SK-N-SH treated with all-trans-retinoic acid at 6 μM for 48 hours (cell line): Measurements from ENCODE around the gene PPP1R3C.

ENCODE experiments used
- ATAC-seq: fragments of 200-7000 bp; cut with Tn5 transposase; 3 replicates; pipeline ENCODE4 v1.9.1; 2020; ENCODE audit warnings: mild to moderate bottlenecking, moderate library complexity
- BACH2 ChIP-seq: fragments of 250-450 bp; sonication (Bioruptor Pico); IDR thresholded peaks from 2 replicates; pipeline ENCODE4 v1.9.0; 2021; ENCODE audit warnings: mild to moderate bottlenecking, borderline replicate concordance
- CSDC2 ChIP-seq: fragments of 250-450 bp; sonication (Bioruptor Pico); IDR thresholded peaks from 2 replicates; pipeline ENCODE4 v1.5.0; 2020; ENCODE audit warnings: mild to moderate bottlenecking, moderate library complexity
- CSRNP3 ChIP-seq: fragments of 250-450 bp; sonication (Bioruptor Pico); IDR thresholded peaks from 2 replicates; pipeline ENCODE4 v1.5.1; 2021; ENCODE audit warnings: mild to moderate bottlenecking, moderate library complexity
- GLIS3 ChIP-seq: fragments of 250-450 bp; sonication (Bioruptor Pico); IDR thresholded peaks from 2 replicates; pipeline ENCODE4 v1.5.0; 2020; ENCODE audit warnings: mild to moderate bottlenecking, moderate library complexity
- PATZ1 ChIP-seq: fragments of 250-450 bp; sonication (Bioruptor Pico); IDR thresholded peaks from 2 replicates; pipeline ENCODE4 v1.8.0; 2020; ENCODE audit warnings: mild to moderate bottlenecking, moderate library complexity, borderline replicate concordance
- POU6F1 ChIP-seq: fragments of 250-450 bp; sonication (Bioruptor Pico); IDR thresholded peaks from 2 replicates; pipeline ENCODE4 v1.8.0; 2021; ENCODE audit warnings: low read depth, mild to moderate bottlenecking, moderate library complexity, borderline replicate concordance
- PPARA ChIP-seq: fragments of 250-450 bp; sonication (Bioruptor Pico); IDR thresholded peaks from 2 replicates; pipeline ENCODE4 v1.5.0; 2020; ENCODE audit warnings: mild to moderate bottlenecking, borderline replicate concordance
- RARB ChIP-seq: fragments of 250-450 bp; sonication (Bioruptor Pico); IDR thresholded peaks from 2 replicates; pipeline ENCODE4 v1.8.0; 2021; ENCODE audit warnings: mild to moderate bottlenecking, moderate library complexity
- SNAI2 ChIP-seq: fragments of 250-450 bp; sonication (Bioruptor Pico); IDR thresholded peaks from 2 replicates; pipeline ENCODE4 v1.5.0; 2020; ENCODE audit warnings: mild to moderate bottlenecking, moderate library complexity
- TCF4 ChIP-seq: fragments of 250-450 bp; sonication (Bioruptor Pico); IDR thresholded peaks from 2 replicates; pipeline ENCODE4 v1.8.0; 2021; ENCODE audit warnings: mild to moderate bottlenecking, moderate library complexity, borderline replicate concordance
- TOX ChIP-seq: fragments of 250-450 bp; sonication (Bioruptor Pico); IDR thresholded peaks from 2 replicates; pipeline ENCODE4 v1.8.0; 2021; ENCODE audit warnings: mild to moderate bottlenecking, moderate library complexity, borderline replicate concordance
- ZC3H10 ChIP-seq: fragments of 250-450 bp; sonication (Bioruptor Pico); IDR thresholded peaks from 2 replicates; pipeline ENCODE4 v1.5.1; 2021; ENCODE audit warnings: mild to moderate bottlenecking, moderate library complexity
- ZFP3 ChIP-seq: fragments of 250-450 bp; sonication (Bioruptor Pico); IDR thresholded peaks from 2 replicates; pipeline ENCODE4 v1.5.0; 2020; ENCODE audit warnings: mild to moderate bottlenecking, moderate library complexity
- ZFP30 ChIP-seq: fragments of 450-650 bp; formaldehyde crosslinking; IDR thresholded peaks from 2 replicates; pipeline ENCODE4 v1.5.0; 2022; ENCODE audit warnings: mild to moderate bottlenecking, moderate library complexity
- ZNF565 ChIP-seq: fragments of 450-650 bp; formaldehyde crosslinking; conservative IDR thresholded peaks from 2 replicates; pipeline ENCODE4 v1.5.0; 2020; ENCODE audit warnings: low read depth, mild to moderate bottlenecking, moderate library complexity
- ZNF70 ChIP-seq: fragments of 450-650 bp; formaldehyde crosslinking; IDR thresholded peaks from 2 replicates; pipeline ENCODE4 v1.5.0; 2020; ENCODE audit warnings: mild to moderate bottlenecking, moderate library complexity
- ZNF8 ChIP-seq: fragments of 450-650 bp; formaldehyde crosslinking; IDR thresholded peaks from 2 replicates; pipeline ENCODE4 v1.5.0; 2020; ENCODE audit warnings: mild to moderate bottlenecking, moderate library complexity
- TF ChIP-seq, protein P1 (sequence below): fragments of 250-450 bp; sonication (Bioruptor Pico); IDR thresholded peaks from 2 replicates; pipeline ENCODE4 v1.5.0; 2020; ENCODE audit warnings: mild to moderate bottlenecking, moderate library complexity

Gene PPP1R3C

DNA sequence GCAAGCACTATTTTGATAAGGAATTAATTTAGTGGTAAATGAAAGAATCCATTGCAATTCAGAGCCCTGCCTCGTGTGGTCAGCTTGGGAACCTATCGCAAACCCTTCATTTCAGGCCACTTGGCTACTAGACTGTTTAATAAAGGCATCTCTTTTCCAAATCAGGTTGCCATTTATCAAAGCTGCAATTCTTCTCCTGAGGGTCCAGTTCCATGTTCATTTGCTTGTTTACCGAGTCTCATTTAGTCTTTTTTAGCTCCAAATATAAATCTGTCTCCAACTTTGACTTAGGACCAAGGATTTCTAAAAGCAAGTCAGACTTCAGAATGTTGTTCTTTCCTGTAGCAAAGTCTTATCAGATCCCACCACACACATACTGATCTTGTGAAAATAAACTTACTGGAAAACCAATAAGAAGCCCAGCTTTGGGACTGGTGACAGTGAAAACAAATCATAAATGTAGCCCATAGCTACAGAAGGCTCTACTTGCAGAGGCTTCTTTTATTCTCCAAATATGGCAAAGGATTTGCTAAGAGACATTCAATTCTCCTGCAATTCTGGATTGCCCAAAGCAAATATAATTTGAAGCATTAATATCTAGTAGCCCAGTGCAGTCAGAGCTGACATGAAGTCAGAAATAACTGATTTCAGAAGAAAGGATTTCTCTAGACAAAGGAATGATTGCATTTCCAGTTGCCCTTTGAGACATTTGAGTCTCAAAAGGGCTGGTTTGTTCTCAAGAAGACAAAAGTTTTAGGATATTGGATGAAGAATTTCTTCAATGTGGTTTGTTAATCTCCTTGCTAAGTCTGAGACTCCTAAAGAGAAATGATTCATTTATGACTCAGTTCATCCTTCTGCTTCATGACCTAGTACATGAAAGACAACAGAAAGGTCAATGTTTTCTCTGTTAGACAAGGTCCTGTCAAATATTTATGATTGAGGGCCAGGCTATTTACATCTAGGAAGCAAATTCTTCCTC is 28.0 kb downstream of the PPP1R3C start:
- no peak for ATAC-seq

GRCh38 chr10:91603931-91604331 is 28.9 kb downstream of the PPP1R3C start:
- no peak for ATAC-seq
- no peak for TF ChIP-seq GLIS3
- no peak for TF ChIP-seq TOX (CRISPR knock-in tag)
- TF ChIP-seq ZFP30, result no peak
- no peak for TF ChIP-seq ZNF565 (CRISPR knock-in tag)
- TF ChIP-seq TCF4, result no peak

More for the DNA sequence above, 28.0 kb downstream of the PPP1R3C start:
- no peak for TF ChIP-seq TOX (CRISPR knock-in tag)

GRCh38 chr10:91602868-91603568 is 29.9 kb downstream of the PPP1R3C start:
- TF ChIP-seq CSDC2 (CRISPR knock-in tag), result no peak
- no peak for TF ChIP-seq ZC3H10 (CRISPR knock-in tag)
- no peak for TF ChIP-seq ZNF8 (CRISPR knock-in tag)
- TF ChIP-seq, protein P1, sequence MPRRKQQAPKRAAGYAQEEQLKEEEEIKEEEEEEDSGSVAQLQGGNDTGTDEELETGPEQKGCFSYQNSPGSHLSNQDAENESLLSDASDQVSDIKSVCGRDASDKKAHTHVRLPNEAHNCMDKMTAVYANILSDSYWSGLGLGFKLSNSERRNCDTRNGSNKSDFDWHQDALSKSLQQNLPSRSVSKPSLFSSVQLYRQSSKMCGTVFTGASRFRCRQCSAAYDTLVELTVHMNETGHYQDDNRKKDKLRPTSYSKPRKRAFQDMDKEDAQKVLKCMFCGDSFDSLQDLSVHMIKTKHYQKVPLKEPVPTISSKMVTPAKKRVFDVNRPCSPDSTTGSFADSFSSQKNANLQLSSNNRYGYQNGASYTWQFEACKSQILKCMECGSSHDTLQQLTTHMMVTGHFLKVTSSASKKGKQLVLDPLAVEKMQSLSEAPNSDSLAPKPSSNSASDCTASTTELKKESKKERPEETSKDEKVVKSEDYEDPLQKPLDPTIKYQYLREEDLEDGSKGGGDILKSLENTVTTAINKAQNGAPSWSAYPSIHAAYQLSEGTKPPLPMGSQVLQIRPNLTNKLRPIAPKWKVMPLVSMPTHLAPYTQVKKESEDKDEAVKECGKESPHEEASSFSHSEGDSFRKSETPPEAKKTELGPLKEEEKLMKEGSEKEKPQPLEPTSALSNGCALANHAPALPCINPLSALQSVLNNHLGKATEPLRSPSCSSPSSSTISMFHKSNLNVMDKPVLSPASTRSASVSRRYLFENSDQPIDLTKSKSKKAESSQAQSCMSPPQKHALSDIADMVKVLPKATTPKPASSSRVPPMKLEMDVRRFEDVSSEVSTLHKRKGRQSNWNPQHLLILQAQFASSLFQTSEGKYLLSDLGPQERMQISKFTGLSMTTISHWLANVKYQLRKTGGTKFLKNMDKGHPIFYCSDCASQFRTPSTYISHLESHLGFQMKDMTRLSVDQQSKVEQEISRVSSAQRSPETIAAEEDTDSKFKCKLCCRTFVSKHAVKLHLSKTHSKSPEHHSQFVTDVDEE (CRISPR knock-in tag), result no peak
- no peak for TF ChIP-seq POU6F1 (CRISPR knock-in tag)
- TF ChIP-seq BACH2 (CRISPR knock-in tag), result no peak
- TF ChIP-seq ZFP3, result no peak
- TF ChIP-seq TCF4, result no peak
- TF ChIP-seq GLIS3, result no peak
- no peak for TF ChIP-seq CSRNP3
- no peak for TF ChIP-seq PATZ1 (CRISPR knock-in tag)
- TF ChIP-seq, all 23 proteins: peak for 0
- no peak; the same call in 2 of the 3 replicates for ATAC-seq

DNA sequence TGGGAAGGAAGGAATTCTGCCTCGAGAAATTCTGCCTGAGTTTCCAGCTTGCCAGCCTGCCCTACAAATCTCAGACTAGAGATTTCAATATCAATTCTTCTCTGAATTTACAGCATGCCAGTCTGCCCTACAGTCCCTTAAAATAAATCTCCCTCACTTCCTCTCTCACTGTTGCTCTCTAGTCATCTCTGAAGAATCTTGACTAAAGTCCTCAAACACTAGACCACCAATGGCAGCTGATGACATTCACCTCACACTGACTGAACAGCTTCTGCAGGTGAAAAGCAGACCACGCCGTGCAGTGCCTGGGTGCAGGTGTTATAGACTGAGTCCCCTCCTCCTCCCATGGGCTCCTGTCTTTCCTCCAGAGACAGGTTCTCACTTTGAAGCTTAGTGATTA is 30.4 kb downstream of the PPP1R3C start:
- no peak for TF ChIP-seq PPARA (CRISPR knock-in tag)
- TF ChIP-seq RARB (CRISPR knock-in tag), result no peak
- TF ChIP-seq GLIS3, result no peak
- TF ChIP-seq SNAI2 (CRISPR knock-in tag), result no peak
- no peak for TF ChIP-seq ZFP3
- no peak for TF ChIP-seq POU6F1 (CRISPR knock-in tag)
- no peak for TF ChIP-seq ZC3H10 (CRISPR knock-in tag)
- TF ChIP-seq ZNF70, result no peak
- TF ChIP-seq CSRNP3, result no peak
- no peak for TF ChIP-seq ZNF8 (CRISPR knock-in tag)
- no peak for TF ChIP-seq ZNF565 (CRISPR knock-in tag)
- no peak for ATAC-seq
